HL-60 (cell line): ENCODE measurements around the gene TACR1.

ENCODE experiments used
- DNase-seq, 2 experiments: peaks; one replicate each; pipeline ENCODE4 v3.0.0-alpha.2; 2010 to 2020; ENCODE audit warnings: low read depth in 1 of 2, low spot score in 1 of 2
- H3K27ac ChIP-seq: fragments of 250-450 bp; sonication (Bioruptor Pico); replicated peaks from 2 replicates; pipeline ENCODE4 v1.5.1; 2020; ENCODE audit warnings: mild to moderate bottlenecking, moderate library complexity
- H3K27me3 ChIP-seq: fragments of 250-450 bp; sonication (Bioruptor Pico); 2 replicates; pipeline ENCODE4 v1.5.1; 2021; ENCODE audit warnings: mild to moderate bottlenecking, moderate library complexity; ENCODE audit not compliant: insufficient read depth, poor library complexity, severe bottlenecking
- H3K4me3 ChIP-seq: replicated peaks from 2 replicates; pipeline ENCODE4 v1.5.1; 2011; ENCODE audit warnings: mild to moderate bottlenecking, control low read depth, low read length; ENCODE audit not compliant: insufficient read depth
- GABPA ChIP-seq: IDR thresholded peaks from 2 replicates; pipeline ENCODE4 v1.6.1; 2012; ENCODE audit warnings: low read depth
- POLR2AphosphoS5 ChIP-seq: IDR thresholded peaks from 2 replicates; pipeline ENCODE4 v1.6.1; 2012; ENCODE audit warnings: low read depth
- SPI1 ChIP-seq: IDR thresholded peaks from 2 replicates; pipeline ENCODE4 v1.6.1; 2012; ENCODE audit warnings: low read depth, mild to moderate bottlenecking, borderline replicate concordance
- TF ChIP-seq, protein P1 (sequence below): IDR thresholded peaks from one replicate; pipeline ENCODE4 v1.5.1; 2011; ENCODE audit warnings: low read length, control low read depth, inconsistent platforms; ENCODE audit not compliant: insufficient read depth
- TF ChIP-seq, protein P2 (sequence below): IDR thresholded peaks from 2 replicates; pipeline ENCODE4 v1.6.1; 2012; ENCODE audit warnings: low read depth; ENCODE audit not compliant: insufficient replicate concordance

Gene TACR1

DNA sequence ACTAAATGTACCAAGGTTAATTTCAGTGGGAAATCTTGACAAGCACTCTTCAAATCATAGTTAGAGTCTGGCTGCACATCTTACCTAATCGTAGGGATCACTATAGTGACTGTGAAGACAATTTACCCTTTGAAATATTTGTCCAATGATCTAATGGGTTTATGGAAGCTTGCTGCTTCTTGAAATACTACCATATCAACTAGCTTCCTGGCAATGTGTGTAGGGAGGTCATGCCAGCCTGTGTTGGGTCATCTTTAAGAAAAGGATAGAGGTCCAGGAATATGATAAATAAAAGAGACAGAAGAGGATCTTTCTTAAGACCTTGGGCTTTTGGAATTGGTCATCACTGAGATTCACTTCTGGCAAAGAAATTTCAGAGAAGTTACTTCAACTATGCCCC lies 156.5 kb downstream of the TACR1 start:
- Histone ChIP-seq H3K27me3 (no peaks in the 10 kb centered on the region), H3K4me3 (no peak overlapping the region), H3K27ac (no peak overlapping the region)
- TF ChIP-seq SPI1 (no peak), POLR2AphosphoS5 (no peak), GABPA (no peak)
- TF ChIP-seq, protein P1, sequence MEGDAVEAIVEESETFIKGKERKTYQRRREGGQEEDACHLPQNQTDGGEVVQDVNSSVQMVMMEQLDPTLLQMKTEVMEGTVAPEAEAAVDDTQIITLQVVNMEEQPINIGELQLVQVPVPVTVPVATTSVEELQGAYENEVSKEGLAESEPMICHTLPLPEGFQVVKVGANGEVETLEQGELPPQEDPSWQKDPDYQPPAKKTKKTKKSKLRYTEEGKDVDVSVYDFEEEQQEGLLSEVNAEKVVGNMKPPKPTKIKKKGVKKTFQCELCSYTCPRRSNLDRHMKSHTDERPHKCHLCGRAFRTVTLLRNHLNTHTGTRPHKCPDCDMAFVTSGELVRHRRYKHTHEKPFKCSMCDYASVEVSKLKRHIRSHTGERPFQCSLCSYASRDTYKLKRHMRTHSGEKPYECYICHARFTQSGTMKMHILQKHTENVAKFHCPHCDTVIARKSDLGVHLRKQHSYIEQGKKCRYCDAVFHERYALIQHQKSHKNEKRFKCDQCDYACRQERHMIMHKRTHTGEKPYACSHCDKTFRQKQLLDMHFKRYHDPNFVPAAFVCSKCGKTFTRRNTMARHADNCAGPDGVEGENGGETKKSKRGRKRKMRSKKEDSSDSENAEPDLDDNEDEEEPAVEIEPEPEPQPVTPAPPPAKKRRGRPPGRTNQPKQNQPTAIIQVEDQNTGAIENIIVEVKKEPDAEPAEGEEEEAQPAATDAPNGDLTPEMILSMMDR, result no peak
- TF ChIP-seq, protein P2, sequence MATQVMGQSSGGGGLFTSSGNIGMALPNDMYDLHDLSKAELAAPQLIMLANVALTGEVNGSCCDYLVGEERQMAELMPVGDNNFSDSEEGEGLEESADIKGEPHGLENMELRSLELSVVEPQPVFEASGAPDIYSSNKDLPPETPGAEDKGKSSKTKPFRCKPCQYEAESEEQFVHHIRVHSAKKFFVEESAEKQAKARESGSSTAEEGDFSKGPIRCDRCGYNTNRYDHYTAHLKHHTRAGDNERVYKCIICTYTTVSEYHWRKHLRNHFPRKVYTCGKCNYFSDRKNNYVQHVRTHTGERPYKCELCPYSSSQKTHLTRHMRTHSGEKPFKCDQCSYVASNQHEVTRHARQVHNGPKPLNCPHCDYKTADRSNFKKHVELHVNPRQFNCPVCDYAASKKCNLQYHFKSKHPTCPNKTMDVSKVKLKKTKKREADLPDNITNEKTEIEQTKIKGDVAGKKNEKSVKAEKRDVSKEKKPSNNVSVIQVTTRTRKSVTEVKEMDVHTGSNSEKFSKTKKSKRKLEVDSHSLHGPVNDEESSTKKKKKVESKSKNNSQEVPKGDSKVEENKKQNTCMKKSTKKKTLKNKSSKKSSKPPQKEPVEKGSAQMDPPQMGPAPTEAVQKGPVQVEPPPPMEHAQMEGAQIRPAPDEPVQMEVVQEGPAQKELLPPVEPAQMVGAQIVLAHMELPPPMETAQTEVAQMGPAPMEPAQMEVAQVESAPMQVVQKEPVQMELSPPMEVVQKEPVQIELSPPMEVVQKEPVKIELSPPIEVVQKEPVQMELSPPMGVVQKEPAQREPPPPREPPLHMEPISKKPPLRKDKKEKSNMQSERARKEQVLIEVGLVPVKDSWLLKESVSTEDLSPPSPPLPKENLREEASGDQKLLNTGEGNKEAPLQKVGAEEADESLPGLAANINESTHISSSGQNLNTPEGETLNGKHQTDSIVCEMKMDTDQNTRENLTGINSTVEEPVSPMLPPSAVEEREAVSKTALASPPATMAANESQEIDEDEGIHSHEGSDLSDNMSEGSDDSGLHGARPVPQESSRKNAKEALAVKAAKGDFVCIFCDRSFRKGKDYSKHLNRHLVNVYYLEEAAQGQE, result no peak
- DNase-seq, result no peak

DNA sequence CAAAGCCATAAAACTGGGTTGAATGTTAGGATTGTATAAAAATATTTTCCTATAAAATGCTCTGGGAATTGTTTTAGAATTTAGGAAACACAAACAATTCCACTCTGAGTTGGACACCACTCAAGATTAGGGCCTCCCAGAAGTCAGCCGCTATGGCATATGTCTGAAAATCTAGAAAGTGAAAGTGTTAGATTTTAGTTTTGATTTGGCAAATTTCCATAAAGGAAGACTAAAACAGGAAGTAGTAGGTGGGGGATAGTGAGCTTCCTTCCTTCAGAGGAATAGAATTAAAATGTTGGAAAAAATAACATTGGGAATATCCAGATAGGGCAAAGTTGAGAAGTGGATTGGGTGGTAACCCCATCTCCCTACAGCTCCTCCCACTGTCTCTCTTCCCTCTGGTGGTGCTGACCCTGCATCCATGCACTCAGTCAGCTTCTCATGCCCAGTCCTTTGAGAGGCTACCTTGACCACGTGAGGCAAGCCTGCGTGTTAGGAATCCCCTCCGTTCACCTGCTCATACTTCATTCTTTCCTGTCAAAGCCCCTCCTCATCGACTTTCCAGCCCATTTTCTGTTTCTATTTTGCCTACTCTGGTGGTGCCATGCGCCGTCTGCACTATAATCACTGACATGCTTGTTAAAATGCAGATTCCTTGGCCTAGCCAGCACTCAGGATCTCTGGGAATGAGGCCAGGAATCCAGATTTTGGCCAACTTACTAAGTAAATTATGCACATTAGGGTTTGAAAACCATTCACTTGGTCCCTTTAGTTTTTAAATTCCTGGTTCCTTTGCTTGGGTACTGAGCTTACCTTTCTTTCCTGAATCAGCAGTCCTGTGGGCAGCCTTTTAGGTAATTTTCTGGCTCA lies 157.4 kb downstream of the TACR1 start:
- no peak overlapping the region for H3K27ac ChIP-seq
- TF ChIP-seq GABPA (no peak), SPI1 (no peak), POLR2AphosphoS5 (no peak)
- TF ChIP-seq, protein P2, result no peak
- TF ChIP-seq, protein P1, result no peak

DNA sequence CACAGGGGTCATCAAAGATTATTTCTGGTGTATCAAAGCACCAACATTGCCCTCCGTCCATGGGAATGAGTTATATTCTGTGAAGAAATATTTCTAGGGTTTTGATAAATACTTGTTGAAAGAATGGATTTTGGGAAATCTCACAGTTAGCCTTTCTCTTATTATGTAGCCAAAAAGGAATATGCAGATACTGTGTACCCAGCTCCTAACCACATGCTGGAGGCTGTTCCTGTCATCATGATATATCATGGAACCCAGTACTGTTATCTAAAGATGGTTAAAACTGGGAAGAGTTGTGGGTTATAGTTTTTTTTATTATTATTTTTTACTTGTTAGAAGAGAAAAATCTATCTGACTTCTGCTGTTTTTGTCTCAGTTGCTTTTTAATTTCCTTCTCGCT lies 158.1 kb downstream of the TACR1 start:
- Histone ChIP-seq H3K27ac (no peak overlapping the region), H3K4me3 (no peak overlapping the region), H3K27me3 (no peaks in the 10 kb centered on the region)
- DNase-seq, result no peak
- TF ChIP-seq, protein P2, result no peak
- no peak for TF ChIP-seq POLR2AphosphoS5
- no peak for TF ChIP-seq SPI1
- TF ChIP-seq GABPA, result no peak
- TF ChIP-seq, protein P1, result no peak

More for the DNA sequence above, 157.4 kb downstream of the TACR1 start:
- H3K27me3 ChIP-seq, result no peaks in the 10 kb centered on the region
- no peak overlapping the region for H3K4me3 ChIP-seq
- no peak for DNase-seq
